GM13976 (cell line): Measurements from ENCODE around the gene GRIA2.

Experiments
- DNase-seq: peaks from one replicate; pipeline ENCODE4 v3.0.0; 2012; ENCODE audit warnings: low spot score
- in situ Hi-C: fragments of 300-500 bp; cut with MboI; formaldehyde crosslinking; loops from one replicate; pipeline ENCODE4 v1.12.0; 2022; ENCODE audit warnings: low sequenced_read_pairs, mixed read lengths, inconsistent platforms; ENCODE audit not compliant: unreplicated experiment
- TF ChIP-seq, protein P1 (sequence below): IDR thresholded peaks from 2 replicates; pipeline ENCODE4 v1.5.1; 2012; ENCODE audit warnings: borderline replicate concordance, mild to moderate bottlenecking; ENCODE audit not compliant: insufficient read depth; ENCODE audit errors: extremely low read depth, missing control alignments, control extremely low read depth

Gene GRIA2

DNA sequence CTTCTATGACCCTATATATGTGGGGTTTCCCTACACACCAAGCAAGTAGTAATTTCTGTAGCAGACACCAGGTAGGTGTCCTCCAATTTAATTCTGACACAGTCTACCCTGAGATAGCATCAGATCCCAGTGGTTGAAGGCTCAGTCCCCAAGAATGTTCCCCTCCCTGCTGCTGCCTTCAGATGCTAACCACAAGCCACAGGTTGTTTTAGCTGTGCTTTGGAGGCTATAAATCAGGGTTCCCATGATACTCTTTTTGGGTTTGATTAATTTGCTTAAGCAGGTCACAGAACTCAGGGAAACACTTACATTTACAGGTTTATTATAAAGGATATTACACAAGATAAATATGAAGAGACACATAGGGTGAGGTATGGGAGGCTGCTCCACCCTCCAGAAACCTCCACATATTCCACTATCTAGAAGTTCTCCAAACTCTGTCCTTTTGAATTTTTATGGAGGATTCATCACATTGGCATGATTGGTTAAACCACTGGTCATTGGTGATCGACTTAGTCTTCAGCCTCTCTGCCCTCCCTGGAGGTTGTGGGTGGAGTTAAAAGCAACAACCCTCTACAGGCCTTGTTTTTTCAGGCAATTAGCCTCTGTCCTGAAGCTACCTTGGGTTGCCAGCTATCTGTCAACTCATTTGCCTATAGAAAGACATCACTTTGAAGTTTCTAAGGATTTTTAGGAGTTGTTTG lies 50.8 kb downstream of the GRIA2 start:
- TF ChIP-seq, protein P1, sequence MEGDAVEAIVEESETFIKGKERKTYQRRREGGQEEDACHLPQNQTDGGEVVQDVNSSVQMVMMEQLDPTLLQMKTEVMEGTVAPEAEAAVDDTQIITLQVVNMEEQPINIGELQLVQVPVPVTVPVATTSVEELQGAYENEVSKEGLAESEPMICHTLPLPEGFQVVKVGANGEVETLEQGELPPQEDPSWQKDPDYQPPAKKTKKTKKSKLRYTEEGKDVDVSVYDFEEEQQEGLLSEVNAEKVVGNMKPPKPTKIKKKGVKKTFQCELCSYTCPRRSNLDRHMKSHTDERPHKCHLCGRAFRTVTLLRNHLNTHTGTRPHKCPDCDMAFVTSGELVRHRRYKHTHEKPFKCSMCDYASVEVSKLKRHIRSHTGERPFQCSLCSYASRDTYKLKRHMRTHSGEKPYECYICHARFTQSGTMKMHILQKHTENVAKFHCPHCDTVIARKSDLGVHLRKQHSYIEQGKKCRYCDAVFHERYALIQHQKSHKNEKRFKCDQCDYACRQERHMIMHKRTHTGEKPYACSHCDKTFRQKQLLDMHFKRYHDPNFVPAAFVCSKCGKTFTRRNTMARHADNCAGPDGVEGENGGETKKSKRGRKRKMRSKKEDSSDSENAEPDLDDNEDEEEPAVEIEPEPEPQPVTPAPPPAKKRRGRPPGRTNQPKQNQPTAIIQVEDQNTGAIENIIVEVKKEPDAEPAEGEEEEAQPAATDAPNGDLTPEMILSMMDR = no peak
- no peak for DNase-seq
- in situ Hi-C loops = no loop called here

DNA sequence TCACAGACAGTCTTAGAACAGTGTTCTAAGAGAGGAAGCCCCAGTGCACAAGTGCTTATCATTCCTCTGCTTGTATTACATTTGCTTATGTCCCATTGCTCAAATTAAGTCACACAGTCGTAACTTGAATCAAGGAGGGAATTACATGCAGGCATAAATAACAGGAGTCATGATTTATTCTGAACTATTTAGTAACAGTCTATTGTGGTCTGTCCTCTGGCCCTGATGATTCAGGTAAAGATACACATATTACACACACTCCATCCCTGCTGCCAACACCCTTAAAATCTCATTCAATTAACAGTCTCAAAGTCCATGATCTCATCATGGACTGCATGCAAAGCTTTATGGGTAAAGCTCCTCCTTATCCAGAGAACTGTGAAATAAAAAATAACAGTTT lies 60.1 kb downstream of the GRIA2 start:
- no peak for DNase-seq
- in situ Hi-C loops = no loop called here
- TF ChIP-seq, protein P1 = no peak

DNA sequence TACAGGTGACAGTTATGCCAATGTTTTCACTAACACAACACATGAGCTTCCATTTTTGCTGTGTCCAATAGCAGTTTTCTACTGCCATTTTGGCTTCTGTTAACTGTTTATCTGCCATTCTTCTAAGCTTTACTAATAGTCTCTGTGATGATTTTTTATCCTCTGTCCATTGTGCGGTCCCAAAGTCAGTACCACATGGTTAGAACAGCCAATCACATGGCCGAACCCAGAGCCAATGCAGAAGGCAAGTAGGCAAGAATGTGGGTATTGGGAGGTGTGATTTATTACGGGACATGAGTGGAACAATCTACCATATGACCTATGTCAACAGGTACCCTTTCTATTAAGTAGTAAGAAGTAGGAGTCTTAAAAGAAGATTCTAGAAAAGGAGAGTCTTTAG lies 61.5 kb downstream of the GRIA2 start:
- TF ChIP-seq, protein P1 = no peak
- in situ Hi-C loops = no loop called here
- DNase-seq = no peak

DNA sequence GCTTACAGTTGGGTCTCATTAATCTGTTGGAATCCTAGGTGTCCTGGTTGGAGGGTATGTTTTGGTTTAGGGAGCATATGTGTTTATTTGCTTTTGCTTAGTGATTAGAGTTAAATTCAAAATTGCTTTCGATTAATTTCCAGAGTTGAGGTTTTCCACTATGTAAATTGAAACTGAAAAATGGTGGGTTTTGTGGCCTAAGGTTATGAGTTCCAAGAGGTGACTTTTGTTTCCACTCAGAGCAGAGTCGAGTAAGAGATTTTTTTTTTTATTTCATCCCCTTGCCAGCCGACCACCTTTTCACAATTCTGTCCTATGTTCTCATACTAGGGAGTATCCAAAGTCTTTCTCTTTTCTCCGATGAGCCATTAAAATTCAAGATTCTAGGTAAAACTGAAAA lies 66.9 kb downstream of the GRIA2 start:
- TF ChIP-seq, protein P1 = no peak
- in situ Hi-C loops = no loop called here

DNA sequence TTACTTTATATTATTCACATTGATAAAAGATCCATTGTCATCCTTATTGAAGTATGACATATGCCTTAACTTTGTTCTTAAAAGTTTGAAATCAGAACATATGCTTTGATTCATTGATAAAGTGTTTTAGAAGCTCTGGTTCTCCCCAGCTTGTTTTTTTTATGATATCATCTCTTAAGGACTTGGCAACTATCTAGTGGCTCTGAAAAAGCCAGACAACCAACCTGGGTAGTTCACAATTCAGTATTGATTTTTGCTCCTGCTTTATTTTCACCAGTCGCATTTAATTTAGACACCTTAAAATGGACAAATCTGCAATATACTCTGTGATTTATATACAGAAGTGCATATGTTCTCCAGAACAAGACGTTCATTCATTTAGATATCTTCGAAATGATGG lies 70.1 kb downstream of the GRIA2 start:
- no peak for DNase-seq
- TF ChIP-seq, protein P1 = no peak
- in situ Hi-C loops = no loop called here

More for the DNA sequence above, 66.9 kb downstream of the GRIA2 start:
- no peak for DNase-seq

DNA sequence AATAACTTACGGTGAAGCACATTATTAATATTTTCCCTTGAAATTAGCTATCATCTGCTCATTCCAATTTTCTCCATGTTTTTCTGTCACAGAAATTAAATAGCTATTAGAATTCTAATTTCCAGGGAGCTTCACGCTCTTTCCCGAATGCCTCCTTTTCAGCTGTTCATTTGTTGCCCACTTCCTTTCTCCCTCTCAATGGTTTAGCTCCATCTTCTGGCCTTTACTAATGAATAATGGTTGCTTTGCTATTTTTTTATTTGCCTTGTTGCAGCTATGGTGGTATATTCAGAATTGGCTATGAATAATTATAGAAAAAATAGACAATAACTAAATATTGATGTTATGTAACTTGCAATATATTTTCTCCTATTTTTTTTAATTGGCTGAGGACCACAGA lies 70.5 kb downstream of the GRIA2 start:
- no peak for DNase-seq
- in situ Hi-C loops = no loop called here
- TF ChIP-seq, protein P1 = no peak
